ENCODE measurements around the gene TMEM37.

DNA sequence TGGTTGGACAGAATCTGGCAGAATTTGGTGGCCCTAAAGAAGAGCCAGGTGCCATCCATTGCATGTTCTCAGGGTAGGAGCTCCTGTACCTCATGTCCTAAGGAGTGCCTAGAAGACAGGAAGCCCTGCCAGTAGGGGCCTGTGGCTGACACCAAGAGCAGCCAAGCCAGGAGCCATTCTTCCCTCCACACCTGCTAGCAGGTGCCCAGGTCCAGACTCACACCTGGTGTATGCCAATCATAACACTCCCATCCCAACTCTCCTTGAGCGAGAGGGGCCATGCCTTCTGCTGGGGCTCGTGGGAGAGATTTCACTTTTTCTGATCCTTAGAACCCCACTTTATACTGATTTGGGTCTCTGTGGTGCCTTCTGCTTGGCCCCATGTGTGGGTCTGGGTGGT lies 26.5 kb upstream of the TMEM37 start:
- TF ChIP-seq, protein P1, sequence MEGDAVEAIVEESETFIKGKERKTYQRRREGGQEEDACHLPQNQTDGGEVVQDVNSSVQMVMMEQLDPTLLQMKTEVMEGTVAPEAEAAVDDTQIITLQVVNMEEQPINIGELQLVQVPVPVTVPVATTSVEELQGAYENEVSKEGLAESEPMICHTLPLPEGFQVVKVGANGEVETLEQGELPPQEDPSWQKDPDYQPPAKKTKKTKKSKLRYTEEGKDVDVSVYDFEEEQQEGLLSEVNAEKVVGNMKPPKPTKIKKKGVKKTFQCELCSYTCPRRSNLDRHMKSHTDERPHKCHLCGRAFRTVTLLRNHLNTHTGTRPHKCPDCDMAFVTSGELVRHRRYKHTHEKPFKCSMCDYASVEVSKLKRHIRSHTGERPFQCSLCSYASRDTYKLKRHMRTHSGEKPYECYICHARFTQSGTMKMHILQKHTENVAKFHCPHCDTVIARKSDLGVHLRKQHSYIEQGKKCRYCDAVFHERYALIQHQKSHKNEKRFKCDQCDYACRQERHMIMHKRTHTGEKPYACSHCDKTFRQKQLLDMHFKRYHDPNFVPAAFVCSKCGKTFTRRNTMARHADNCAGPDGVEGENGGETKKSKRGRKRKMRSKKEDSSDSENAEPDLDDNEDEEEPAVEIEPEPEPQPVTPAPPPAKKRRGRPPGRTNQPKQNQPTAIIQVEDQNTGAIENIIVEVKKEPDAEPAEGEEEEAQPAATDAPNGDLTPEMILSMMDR (conservative IDR thresholded peaks at IDR 0.05), result no peak
- no peak for TF ChIP-seq ZFX (IDR thresholded peaks at IDR 0.05)

Data from C4-2B (cell line).